OCI-LY1 (cell line): ENCODE results near the gene SIM2.

Source experiments
- H2AFZ ChIP-seq: fragments of 200-600 bp; sonication (generic), shearing (Covaris generic); 2 replicates; pipeline ENCODE4 v1.6.0; 2014; ENCODE audit warnings: antibody characterized with exemption, mild to moderate bottlenecking, low read length
- H3F3A ChIP-seq: fragments of 200-600 bp; sonication (generic), shearing (Covaris generic); 2 replicates; pipeline ENCODE4 v1.6.0; 2014; ENCODE audit warnings: mild to moderate bottlenecking, antibody characterized with exemption, low read length, moderate library complexity; ENCODE audit not compliant: insufficient read depth
- H3K27ac ChIP-seq: fragments of 200-600 bp; sonication (generic); 2 replicates; pipeline ENCODE4 v1.5.1; 2014; ENCODE audit warnings: low read length, mixed run types, mild to moderate bottlenecking, low read depth; ENCODE audit not compliant: poor library complexity, severe bottlenecking
- H3K27me3 ChIP-seq: fragments of 200-600 bp; sonication (generic); 2 replicates; pipeline ENCODE4 v1.6.0; 2014; ENCODE audit warnings: antibody characterized with exemption, mild to moderate bottlenecking, low read length, moderate library complexity; ENCODE audit not compliant: insufficient read depth
- H3K36me3 ChIP-seq: fragments of 200-600 bp; sonication (generic); 2 replicates; pipeline ENCODE4 v1.6.1; 2014; ENCODE audit warnings: mild to moderate bottlenecking, antibody characterized with exemption, low read length, moderate library complexity, mixed read lengths; ENCODE audit not compliant: insufficient read depth
- H3K4me1 ChIP-seq: fragments of 200-600 bp; sonication (generic); 2 replicates; pipeline ENCODE4 v1.5.1; 2014; ENCODE audit warnings: mild to moderate bottlenecking, low read length, moderate library complexity; ENCODE audit not compliant: insufficient read depth, severe bottlenecking
- H3K4me2 ChIP-seq: fragments of 200-600 bp; sonication (generic), shearing (Covaris generic); 2 replicates; pipeline ENCODE4 v1.6.1; 2014; ENCODE audit warnings: low read length
- H3K4me3 ChIP-seq: fragments of 200-600 bp; sonication (generic); 2 replicates; pipeline ENCODE4 v1.5.1; 2014; ENCODE audit warnings: low read length, low read depth, mild to moderate bottlenecking, mixed read lengths; ENCODE audit not compliant: poor library complexity, severe bottlenecking
- H3K79me2 ChIP-seq: fragments of 200-600 bp; shearing (Covaris generic); 2 replicates; pipeline ENCODE4 v1.6.1; 2016; ENCODE audit warnings: mixed run types, low read length, mixed read lengths; ENCODE audit not compliant: insufficient read depth
- H3K9ac ChIP-seq: fragments of 200-600 bp; sonication (generic), shearing (Covaris generic); 2 replicates; pipeline ENCODE4 v1.6.1; 2014; ENCODE audit warnings: mild to moderate bottlenecking, low read length, mixed read lengths
- H3K9me2 ChIP-seq: fragments of 200-600 bp; sonication (generic), shearing (Covaris generic); 2 replicates; pipeline ENCODE4 v1.6.1; 2014; ENCODE audit warnings: low read depth, mild to moderate bottlenecking, low read length, mixed read lengths
- H3K9me3 ChIP-seq: fragments of 200-600 bp; shearing (Covaris generic); 2 replicates; pipeline ENCODE4 v1.6.1; 2014; ENCODE audit warnings: low read length, mixed read lengths
- H4K20me1 ChIP-seq: fragments of 200-600 bp; sonication (generic), shearing (Covaris generic); 2 replicates; pipeline ENCODE4 v1.6.0; 2016; ENCODE audit warnings: mild to moderate bottlenecking, low read length; ENCODE audit not compliant: insufficient read depth
- EZH2 ChIP-seq: fragments of 200-600 bp; sonication (generic), shearing (Covaris generic); IDR thresholded peaks from 2 replicates; pipeline ENCODE4 v1.8.0; 2017; ENCODE audit warnings: borderline replicate concordance, mixed run types, mild to moderate bottlenecking, antibody characterized with exemption, low read length, moderate library complexity, mixed read lengths
- TF ChIP-seq, protein P1 (sequence below): fragments of 200-600 bp; sonication (generic), shearing (Covaris generic); IDR thresholded peaks from 2 replicates; pipeline ENCODE4 v1.5.1; 2017; ENCODE audit warnings: mild to moderate bottlenecking, antibody characterized with exemption, low read length, moderate library complexity, mixed read lengths

Gene SIM2

DNA sequence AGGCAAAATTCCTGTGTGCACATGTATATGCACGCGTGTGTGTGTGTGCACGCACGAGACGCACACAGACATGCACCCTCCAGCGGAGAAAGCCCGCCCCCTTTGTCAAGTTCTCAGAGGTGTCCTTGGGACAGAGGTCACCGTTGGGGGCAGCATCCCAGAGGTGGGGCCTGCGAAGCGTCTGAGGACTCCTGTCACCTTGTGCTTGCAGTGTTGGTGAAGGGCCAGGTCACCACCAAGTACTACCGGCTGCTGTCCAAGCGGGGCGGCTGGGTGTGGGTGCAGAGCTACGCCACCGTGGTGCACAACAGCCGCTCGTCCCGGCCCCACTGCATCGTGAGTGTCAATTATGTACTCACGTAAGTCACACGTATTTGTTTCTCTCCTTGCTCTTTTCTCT is 42.6 kb downstream of the SIM2 start:
- H3K9me3 ChIP-seq: no peaks in the 10 kb centered on the region
- TF ChIP-seq, protein P1, sequence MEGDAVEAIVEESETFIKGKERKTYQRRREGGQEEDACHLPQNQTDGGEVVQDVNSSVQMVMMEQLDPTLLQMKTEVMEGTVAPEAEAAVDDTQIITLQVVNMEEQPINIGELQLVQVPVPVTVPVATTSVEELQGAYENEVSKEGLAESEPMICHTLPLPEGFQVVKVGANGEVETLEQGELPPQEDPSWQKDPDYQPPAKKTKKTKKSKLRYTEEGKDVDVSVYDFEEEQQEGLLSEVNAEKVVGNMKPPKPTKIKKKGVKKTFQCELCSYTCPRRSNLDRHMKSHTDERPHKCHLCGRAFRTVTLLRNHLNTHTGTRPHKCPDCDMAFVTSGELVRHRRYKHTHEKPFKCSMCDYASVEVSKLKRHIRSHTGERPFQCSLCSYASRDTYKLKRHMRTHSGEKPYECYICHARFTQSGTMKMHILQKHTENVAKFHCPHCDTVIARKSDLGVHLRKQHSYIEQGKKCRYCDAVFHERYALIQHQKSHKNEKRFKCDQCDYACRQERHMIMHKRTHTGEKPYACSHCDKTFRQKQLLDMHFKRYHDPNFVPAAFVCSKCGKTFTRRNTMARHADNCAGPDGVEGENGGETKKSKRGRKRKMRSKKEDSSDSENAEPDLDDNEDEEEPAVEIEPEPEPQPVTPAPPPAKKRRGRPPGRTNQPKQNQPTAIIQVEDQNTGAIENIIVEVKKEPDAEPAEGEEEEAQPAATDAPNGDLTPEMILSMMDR: no peak
- no peak for TF ChIP-seq EZH2
- H3K9me2 ChIP-seq: no peaks in the 10 kb centered on the region
- H3K9ac ChIP-seq: no peak overlapping the region
- H3K27ac ChIP-seq: no peak overlapping the region
- H3K27me3 ChIP-seq: peaks cover 8% of the 10 kb centered on the region; the same call in 1 of the 2 replicates
- H3K4me1 ChIP-seq: no peaks in the 10 kb centered on the region
- no peaks in the 10 kb centered on the region for H3F3A ChIP-seq
- H3K36me3 ChIP-seq: no peaks in the 10 kb centered on the region
- H3K4me2 ChIP-seq: no peak overlapping the region
- no peak overlapping the region for H3K4me3 ChIP-seq
- no peaks in the 10 kb centered on the region for H3K79me2 ChIP-seq
- no peaks in the 10 kb centered on the region for H4K20me1 ChIP-seq
- no peak overlapping the region for H2AFZ ChIP-seq

GRCh38 chr21:36743008-36743407 is 44.1 kb downstream of the SIM2 start:
- no peak overlapping the region for H3K4me2 ChIP-seq
- no peaks in the 10 kb centered on the region for H3K79me2 ChIP-seq
- no peaks in the 10 kb centered on the region for H3K4me1 ChIP-seq

DNA sequence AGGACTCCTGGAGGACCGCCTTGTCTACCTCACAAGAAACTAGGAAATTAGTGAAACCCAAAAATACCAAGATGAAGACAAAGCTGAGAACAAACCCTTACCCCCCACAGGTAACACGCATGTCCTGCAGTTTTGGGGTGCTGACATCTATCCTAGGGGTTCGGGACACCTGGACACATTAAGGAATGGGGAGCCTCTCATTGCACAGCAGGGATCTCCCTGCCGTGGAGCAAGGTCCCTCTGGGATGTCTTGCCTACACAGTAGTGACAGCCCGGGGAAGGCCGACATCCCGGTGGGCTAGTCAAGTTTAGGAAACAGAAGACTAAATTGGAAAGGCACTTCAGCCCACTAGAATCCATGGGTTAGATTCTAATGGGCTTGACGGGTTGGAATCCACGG is 44.5 kb downstream of the SIM2 start:
- Histone ChIP-seq H3K4me3 (no peak overlapping the region), H3K9me2 (no peaks in the 10 kb centered on the region), H4K20me1 (no peaks in the 10 kb centered on the region), H3K27me3 (0 out of 2 replicates have a peak, but pooled peaks cover 7% of the 10 kb centered on the region), H3K4me2 (no peak overlapping the region), H3K9ac (no peak overlapping the region), H3K9me3 (no peaks in the 10 kb centered on the region), H3F3A (no peaks in the 10 kb centered on the region), H3K36me3 (no peaks in the 10 kb centered on the region), H3K4me1 (no peaks in the 10 kb centered on the region), H2AFZ (no peak overlapping the region), H3K27ac (no peak overlapping the region), H3K79me2 (no peaks in the 10 kb centered on the region)
- TF ChIP-seq, protein P1: no peak
- no peak for TF ChIP-seq EZH2

More at GRCh38 chr21:36743008-36743407, 44.1 kb downstream of the SIM2 start:
- Histone ChIP-seq H3K4me3 (no peak overlapping the region), H3K27ac (no peak overlapping the region), H3K36me3 (no peaks in the 10 kb centered on the region), H4K20me1 (no peaks in the 10 kb centered on the region), H3K9me3 (no peaks in the 10 kb centered on the region), H2AFZ (no peak overlapping the region), H3K9me2 (no peaks in the 10 kb centered on the region), H3K9ac (no peak overlapping the region), H3K27me3 (0 out of 2 replicates have a peak, but pooled peaks cover 8% of the 10 kb centered on the region), H3F3A (no peaks in the 10 kb centered on the region)
- no peak for TF ChIP-seq EZH2
- TF ChIP-seq, protein P1: no peak
